GM19397 (cell line): ENCODE measurements around the gene KRTAP4-8.
"Not testable (repeated sequence)": the region's sequence is repeated elsewhere in the genome, so short reads cannot be mapped to it uniquely, and the experiment has no call there.

Experiments
- ATAC-seq: cut with Tn5 transposase; IDR thresholded peaks from one replicate; pipeline ENCODE4 v1.9.1; 2021; ENCODE audit warnings: mild to moderate bottlenecking, moderate library complexity; ENCODE audit not compliant: unreplicated experiment

KRTAP4-8 gene

GRCh38 chr17:41108728-41109386 is 10.9 kb upstream of the KRTAP4-8 start:
- not testable (repeated sequence) for ATAC-seq

- ATAC-seq, result no peak
Observed at GRCh38 chr17:41107941-41108450, 10.1 kb upstream of the KRTAP4-8 start.

- not testable (repeated sequence) for ATAC-seq
Observed at GRCh38 chr17:41105347-41105746, 7.4 kb upstream of the KRTAP4-8 start, which contains the start of gene KRTAP4-9. TSS of gene KRTAP4-9 (plus strand) at chr17:41105389. CDS start at chr17:41105389, 0 bp downstream.

- ATAC-seq, result not testable (repeated sequence)
Observed at GRCh38 chr17:41104386-41105038, 6.6 kb upstream of the KRTAP4-8 start.

GRCh38 chr17:41103896-41104295 is 6.0 kb upstream of the KRTAP4-8 start:
- ATAC-seq, result no peak

- ATAC-seq, result no peak
Observed at GRCh38 chr17:41101586-41102259, 3.8 kb upstream of the KRTAP4-8 start, which contains the start of gene KRTAP4-16. TSS of gene KRTAP4-16 (minus strand) at chr17:41102209. CDS start at chr17:41102209, 0 bp downstream.

GRCh38 chr17:41099682-41100480 is 1.9 kb upstream of the KRTAP4-8 start:
- ATAC-seq, result not testable (repeated sequence)

- no peak for ATAC-seq
Observed at GRCh38 chr17:41098481-41098880, 539 bp upstream of the KRTAP4-8 start.

- ATAC-seq, result no peak
Observed at GRCh38 chr17:41096055-41096454, 1.9 kb downstream of the KRTAP4-8 start.

- not testable (repeated sequence) for ATAC-seq
Observed at GRCh38 chr17:41088760-41089352, 9.1 kb downstream of the KRTAP4-8 start.

GRCh38 chr17:41084100-41084856 is 13.7 kb downstream of the KRTAP4-8 start, which contains the start of gene KRTAP4-7:
TSS of gene KRTAP4-7 (plus strand) at chr17:41084150. CDS start at chr17:41084207, 57 bp downstream.
- ATAC-seq, result not testable (repeated sequence)

GRCh38 chr17:41083427-41083826 is 14.5 kb downstream of the KRTAP4-8 start:
- not testable (repeated sequence) for ATAC-seq

- no peak for ATAC-seq
Observed at GRCh38 chr17:41082626-41083025, 15.3 kb downstream of the KRTAP4-8 start.

- ATAC-seq, result no peak
Observed at GRCh38 chr17:41076788-41077187, 21.2 kb downstream of the KRTAP4-8 start.

GRCh38 chr17:41073676-41074075 is 24.3 kb downstream of the KRTAP4-8 start:
- ATAC-seq, result no peak

- no peak for ATAC-seq
Observed at GRCh38 chr17:41071606-41072360, 26.2 kb downstream of the KRTAP4-8 start.

- ATAC-seq, result no peak
Observed at GRCh38 chr17:41069031-41069430, 28.9 kb downstream of the KRTAP4-8 start.

- no peak for ATAC-seq
Observed at GRCh38 chr17:41067281-41067680, 30.7 kb downstream of the KRTAP4-8 start.
